ENCODE results near the gene TMEM63C.

TMEM63C gene

DNA sequence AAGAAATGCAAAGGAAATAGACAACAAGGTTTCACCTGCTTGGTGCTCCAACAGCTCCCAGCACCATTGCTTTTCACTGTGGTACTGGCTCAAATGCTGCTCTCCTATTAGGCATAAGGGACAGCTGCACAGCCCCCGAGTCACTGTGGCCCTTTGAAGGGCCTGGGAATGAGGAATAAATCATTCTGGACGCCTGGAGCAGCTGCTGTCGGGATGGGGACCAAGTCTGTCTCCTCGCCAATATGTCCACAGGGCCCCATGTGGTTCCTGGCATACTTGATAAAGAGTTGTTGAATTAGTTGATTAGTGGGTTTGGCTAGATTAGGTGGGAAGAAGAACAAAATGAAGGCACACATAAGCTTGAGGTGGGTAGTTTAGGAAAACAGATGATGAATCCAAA lies 102.5 kb downstream of the TMEM63C start:
- DNase-seq, result no peak

DNA sequence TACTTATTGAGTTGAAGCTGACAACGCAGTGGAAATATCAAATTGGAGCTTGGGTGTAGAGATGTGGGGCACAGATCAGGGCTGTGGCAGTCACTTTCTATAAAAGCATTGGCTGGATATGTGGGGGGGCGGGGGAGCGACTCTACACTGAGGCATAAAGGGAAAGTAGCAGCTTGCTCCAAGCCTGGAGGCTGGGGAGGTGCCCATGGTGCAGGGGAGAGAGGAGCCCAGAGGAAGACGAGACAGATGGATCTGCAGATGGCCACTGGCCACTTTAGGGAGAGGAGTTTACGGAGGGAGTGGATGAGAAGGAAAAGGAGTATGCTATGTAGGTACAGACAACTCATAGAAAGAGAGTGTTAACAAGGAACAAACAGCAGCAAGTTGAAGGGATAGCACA lies 102.9 kb downstream of the TMEM63C start:
- DNase-seq, result no peak

GRCh38 chr14:77286576-77286975 lies 105.0 kb downstream of the TMEM63C start:
- no peak for DNase-seq

DNA sequence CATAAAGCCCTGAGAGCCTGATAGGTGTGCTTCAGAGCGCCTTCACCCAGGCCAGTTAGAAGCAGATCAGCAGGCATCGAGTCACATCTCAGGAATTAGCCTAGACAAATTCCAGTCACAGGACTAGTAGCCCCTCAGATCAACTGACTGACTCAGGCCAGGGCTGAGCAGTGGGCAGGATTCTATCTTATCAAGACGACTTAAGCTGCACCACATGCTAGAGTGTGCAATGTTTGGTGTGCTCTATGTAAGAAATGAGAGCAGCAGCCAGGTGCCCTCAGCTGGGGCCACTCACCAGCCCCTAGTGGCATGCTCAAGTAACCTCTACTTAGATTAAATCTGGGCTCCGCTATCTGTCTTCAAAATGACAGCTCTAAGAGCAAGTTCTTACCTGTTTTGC lies 109.1 kb downstream of the TMEM63C start:
- no peak for DNase-seq

- no peak for DNase-seq
Observed at GRCh38 chr14:77296155-77296554, 114.6 kb downstream of the TMEM63C start.

DNA sequence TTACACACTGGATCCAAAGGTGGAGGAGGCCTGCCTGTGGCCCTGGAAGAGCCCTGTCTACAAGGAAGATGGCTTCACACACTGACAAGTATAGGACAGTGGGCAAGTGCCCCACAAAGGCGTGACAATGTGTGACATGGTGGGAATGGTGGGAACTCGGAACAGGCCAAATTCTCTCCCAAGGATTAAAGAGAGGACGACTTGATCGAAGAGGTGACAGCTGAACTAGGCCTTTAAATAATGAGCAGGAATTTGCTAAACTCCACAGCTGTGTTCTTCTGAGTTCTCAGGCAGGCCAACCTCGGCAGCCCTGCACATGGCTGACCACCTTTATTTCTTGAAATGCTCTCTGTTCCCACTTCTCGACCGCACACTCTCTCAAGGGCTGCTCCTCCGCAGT lies 115.3 kb downstream of the TMEM63C start:
- DNase-seq, result no peak

DNA sequence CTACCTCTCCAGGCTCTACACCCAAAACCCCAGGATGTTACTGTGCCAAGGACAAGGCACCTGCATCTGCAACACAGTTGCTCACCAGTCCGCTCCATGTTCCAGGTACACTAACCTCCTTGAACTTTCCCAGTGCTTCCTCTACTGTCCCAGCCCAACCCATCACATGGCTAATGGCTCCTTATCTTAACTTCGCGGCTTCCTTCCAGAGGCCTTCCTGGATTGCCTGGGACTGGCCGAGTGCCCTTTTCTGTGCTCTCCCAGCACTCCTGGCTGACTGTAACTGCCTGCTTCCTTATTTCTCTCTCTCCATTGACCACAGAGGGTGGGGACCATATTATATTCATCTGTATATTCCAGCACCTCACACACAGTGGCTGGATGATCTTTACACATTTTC lies 118.2 kb downstream of the TMEM63C start:
- no peak for DNase-seq

- peak; percentile 26 for DNase-seq
Observed at GRCh38 chr14:77301103-77301502, 119.5 kb downstream of the TMEM63C start.

DNA sequence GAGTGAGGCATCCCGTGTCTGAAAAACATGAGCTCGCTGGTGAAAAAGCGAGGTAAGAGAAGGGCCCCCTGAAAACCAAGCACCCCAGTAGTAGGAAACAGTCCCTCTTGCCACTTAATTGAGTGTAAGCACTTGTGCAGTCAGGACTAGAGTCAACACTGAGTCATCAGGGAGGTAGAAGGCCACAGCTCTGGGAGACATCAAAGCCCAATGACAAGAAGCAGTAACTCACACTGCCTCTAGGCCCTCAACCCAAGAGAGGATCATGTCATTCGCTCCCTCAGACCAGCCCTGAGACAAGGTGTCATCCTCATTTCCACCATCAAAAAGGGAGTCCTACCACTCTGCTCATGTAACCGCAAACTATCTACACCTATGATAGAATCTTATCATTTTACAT lies 121.3 kb downstream of the TMEM63C start:
- peak; percentile 48 for DNase-seq

GRCh38 chr14:77303417-77304156 lies 122.0 kb downstream of the TMEM63C start:
- peak; percentile 19 for DNase-seq

DNA sequence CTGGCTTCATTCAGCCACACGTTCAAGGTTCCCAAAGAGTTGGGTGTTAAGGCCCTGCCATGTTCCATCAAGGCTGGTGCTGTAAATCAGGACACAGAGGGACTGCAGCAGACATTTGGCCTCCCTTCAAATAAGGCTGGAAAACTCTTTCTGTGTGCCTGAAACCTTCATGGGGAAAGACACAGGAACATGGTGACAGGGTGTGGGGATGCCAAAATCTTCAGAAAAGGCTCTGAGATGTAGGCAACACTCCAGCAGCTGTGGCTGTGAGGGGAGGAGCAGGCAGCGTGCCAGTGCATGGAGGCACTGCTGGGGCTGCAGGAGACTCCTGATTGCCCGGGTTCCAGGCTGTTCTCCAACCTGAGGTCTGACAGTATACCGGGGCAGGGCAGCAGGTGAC lies 124.1 kb downstream of the TMEM63C start:
- no peak for DNase-seq

- no peak for DNase-seq
Observed at GRCh38 chr14:77306416-77306815, 124.8 kb downstream of the TMEM63C start.

DNA sequence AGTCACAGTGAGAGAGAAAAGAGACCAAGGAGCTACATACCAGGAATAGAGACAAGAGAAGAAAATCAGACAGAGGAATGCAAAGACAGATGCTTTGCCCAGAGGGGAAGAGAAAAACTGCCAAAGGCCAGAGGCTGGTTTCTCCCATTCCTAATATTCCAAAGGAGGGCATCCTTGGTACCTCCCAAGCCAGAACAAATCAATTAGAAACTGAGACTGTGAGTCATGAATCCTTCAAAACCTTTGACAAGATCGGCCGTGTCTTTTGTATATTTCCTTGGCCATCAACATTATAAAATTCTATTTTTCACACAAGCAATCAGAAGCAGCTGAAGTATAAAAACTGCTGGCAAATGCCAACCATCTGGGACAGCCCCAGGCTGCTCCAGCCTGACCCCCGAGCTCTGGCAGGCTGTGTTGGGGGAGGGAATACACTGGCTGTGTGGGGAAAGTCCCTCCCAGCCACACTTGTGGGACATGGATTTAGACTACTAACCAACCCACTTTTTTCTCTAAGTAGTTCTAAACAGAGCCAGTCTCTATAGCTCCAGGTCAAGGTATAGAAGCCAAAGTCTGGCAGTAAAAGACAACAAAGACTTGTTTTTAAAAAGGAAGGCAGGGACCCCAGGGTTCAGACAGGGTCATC lies 125.4 kb downstream of the TMEM63C start:
- DNase-seq, result no peak
